ENCODE measurements around the gene COL24A1.

COL24A1 gene

GRCh38 chr1:86156566-86157455 lies at the start of gene COL24A1:
COL24A1 (minus strand) TSS chr1:86156772; CDS start chr1:86156396, 376 bp downstream.
- no peak for DNase-seq (ENCODE audit: low read depth in 2 of 2, low spot score in 1 of 2)

GRCh38 chr1:86205741-86206140 lies 49.2 kb upstream of the COL24A1 start:
- DNase-seq (ENCODE audit: low read depth in 2 of 2, low spot score in 1 of 2): no peak

DNA sequence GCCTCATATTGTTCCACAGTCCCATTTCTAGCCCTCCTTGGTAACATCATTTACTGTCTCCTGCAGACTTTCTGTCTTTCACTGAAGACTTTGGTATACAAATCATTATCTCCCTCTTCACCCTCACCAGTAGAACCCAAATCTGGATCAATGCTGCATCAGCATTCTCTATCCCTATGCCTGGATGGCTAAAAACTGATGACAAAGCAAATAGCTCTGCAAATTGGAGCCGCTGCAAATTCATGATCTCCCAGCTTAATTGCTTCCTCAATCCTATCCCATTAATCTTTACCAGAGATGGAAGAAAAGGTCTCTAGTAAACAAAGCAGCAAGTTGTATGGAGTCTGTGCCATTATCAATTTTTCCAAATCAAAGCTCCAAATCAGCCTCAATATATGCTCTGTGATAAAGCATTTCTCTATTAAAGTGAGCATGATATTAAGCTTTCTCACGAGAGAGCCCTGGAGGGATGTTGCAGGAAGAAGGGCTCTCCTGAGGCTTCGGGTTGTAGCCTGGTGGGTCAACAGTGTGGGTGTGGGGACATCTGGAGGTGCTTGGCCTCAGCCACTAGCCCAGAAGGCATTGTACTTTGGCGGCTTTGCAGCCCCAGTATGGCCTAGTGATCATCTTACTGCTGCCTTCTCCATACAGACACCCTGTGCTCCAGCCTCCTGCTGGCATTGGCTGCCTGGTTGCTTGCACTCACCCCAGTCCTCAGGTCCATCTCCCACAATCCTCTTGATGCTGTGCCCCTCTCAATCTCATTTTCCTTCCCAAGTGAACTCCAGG lies 46.2 kb upstream of the COL24A1 start:
- no peak for DNase-seq (ENCODE audit: low read depth in 2 of 2, low spot score in 1 of 2)

- DNase-seq (ENCODE audit: low read depth in 2 of 2, low spot score in 1 of 2): no peak
Measured at GRCh38 chr1:86201311-86201710, 44.7 kb upstream of the COL24A1 start.

GRCh38 chr1:86200901-86201300 lies 44.3 kb upstream of the COL24A1 start:
- no peak for DNase-seq (ENCODE audit: low read depth in 2 of 2, low spot score in 1 of 2)

- DNase-seq (ENCODE audit: low read depth in 2 of 2, low spot score in 1 of 2): no peak
Measured at GRCh38 chr1:86197206-86197855, 40.8 kb upstream of the COL24A1 start.

DNA sequence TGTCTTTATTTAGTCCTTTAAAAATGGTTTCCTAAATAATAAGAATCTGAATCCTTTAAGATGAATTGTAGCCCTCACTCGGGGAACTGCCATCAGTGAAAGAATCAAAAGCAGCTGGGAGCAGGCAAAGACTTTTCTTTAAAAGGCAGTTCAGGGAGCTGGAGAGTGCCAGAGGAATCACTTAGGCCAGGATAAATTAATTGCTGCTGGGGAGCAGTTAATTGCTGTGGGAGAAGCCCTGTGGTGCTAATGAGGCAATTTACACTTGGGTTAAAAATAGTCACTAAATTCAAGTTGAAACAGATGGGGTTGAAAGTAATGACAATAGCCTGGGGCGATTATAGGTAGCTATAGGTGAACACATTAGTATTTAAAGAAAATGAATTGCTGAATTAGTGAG lies 38.7 kb upstream of the COL24A1 start:
- DNase-seq (ENCODE audit: low read depth in 2 of 2, low spot score in 1 of 2): no peak

- no peak for DNase-seq (ENCODE audit: low read depth in 2 of 2, low spot score in 1 of 2)
Measured at GRCh38 chr1:86194491-86195034, 38.0 kb upstream of the COL24A1 start.

GRCh38 chr1:86192417-86192816 lies 35.8 kb upstream of the COL24A1 start:
- no peak for DNase-seq (ENCODE audit: low read depth in 2 of 2, low spot score in 1 of 2)

- DNase-seq (ENCODE audit: low read depth in 2 of 2, low spot score in 1 of 2): no peak
Measured at GRCh38 chr1:86191958-86192357, 35.4 kb upstream of the COL24A1 start.

DNA sequence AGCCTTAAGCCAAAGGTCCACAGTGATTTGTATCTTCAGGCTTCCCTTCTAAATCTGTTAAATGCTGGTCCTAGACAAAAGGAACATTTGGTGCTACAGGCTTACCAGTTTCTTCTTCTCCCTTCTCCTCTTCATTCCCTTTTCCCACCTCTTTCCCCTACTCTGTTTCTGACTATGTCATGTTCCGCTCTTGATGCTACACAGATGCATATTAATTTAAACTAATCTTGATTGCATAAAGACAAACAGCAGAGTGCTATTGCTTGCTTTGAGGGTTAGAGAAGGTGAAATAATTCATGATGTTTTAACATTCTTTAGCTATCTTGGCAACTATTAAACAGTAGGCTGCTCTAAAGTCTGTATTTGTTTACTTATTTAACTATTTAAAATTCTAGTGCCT lies 34.3 kb upstream of the COL24A1 start:
- no peak for DNase-seq (ENCODE audit: low read depth in 2 of 2, low spot score in 1 of 2)

- DNase-seq (ENCODE audit: low read depth in 2 of 2, low spot score in 1 of 2): no peak
Measured at GRCh38 chr1:86184426-86184825, 27.9 kb upstream of the COL24A1 start.

- no peak for DNase-seq (ENCODE audit: low read depth in 2 of 2, low spot score in 1 of 2)
Measured at GRCh38 chr1:86183810-86184209, 27.2 kb upstream of the COL24A1 start.

GRCh38 chr1:86176226-86176625 lies 19.7 kb upstream of the COL24A1 start:
- no peak for DNase-seq (ENCODE audit: low read depth in 2 of 2, low spot score in 1 of 2)

GRCh38 chr1:86175756-86176155 lies 19.2 kb upstream of the COL24A1 start:
- no peak for DNase-seq (ENCODE audit: low read depth in 2 of 2, low spot score in 1 of 2)

- no peak for DNase-seq (ENCODE audit: low read depth in 2 of 2, low spot score in 1 of 2)
Measured at GRCh38 chr1:86169625-86170024, 13.1 kb upstream of the COL24A1 start.

DNA sequence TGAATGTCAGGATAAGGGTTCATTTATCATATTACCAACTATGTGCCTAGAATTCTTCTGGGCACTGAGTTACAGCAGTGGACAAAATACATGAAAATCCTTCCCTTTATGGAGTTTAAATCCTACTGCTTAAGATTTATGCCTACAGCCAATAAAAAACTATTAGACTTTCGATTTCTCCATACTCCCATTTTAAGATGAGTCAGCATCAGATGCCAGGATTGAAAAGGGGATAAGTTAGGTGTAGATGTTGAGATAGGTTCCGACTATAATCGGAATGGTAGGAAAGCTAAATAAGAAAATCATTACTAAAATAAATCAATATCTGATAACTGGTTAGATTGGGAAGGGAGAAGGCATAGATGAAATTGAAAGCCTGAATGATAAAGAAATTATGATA lies 3.2 kb upstream of the COL24A1 start:
- DNase-seq (ENCODE audit: low read depth in 2 of 2, low spot score in 1 of 2): no peak

- no peak for DNase-seq (ENCODE audit: low read depth in 2 of 2, low spot score in 1 of 2)
Measured at GRCh38 chr1:86155807-86156565, 586 bp downstream of the COL24A1 start.

- DNase-seq (ENCODE audit: low read depth in 2 of 2, low spot score in 1 of 2): no peak
Measured at GRCh38 chr1:86155051-86155806, 1.3 kb downstream of the COL24A1 start.

DNA sequence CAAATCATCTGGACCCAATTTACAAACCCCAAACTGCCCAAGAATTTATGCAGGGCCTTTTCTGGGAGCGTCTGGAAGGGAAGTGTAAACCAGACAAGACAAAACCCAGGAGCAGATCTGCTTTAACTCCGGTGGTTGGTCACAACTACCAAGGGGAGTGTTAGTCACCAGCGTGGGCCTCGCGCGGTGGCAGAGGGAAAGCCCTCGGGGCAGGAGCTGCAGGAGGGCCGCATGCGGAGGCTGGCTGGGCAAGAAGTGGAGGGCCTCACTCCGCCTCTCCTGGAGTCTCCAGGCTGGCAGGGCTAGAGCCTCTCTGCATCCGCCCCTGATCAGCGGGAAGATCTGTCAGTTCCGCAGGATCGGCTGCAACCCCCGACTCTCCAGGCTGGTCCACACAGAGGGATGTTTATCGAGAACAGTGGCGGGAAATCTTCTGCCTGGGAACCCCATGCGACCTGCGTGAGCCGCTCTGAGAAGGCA lies 2.0 kb downstream of the COL24A1 start:
- no peak for DNase-seq (ENCODE audit: low read depth in 2 of 2, low spot score in 1 of 2)
